Left lung (tissue), 10 donors: ENCODE results near the gene SACS. TPM values are rescaled to one million over a fixed set of nuclear protein-coding genes. Genes with fewer than 3 reads are reported as not detected.
"Not testable (repeated sequence)": the region's sequence is repeated elsewhere in the genome, so short reads cannot be mapped to it uniquely, and the experiment has no call there.

ENCODE experiments used
- ATAC-seq: fragments of 200-7000 bp; cut with Tn5 transposase; one replicate; pipeline ENCODE4 v1.9.1; 2020; ENCODE audit warnings: moderate library complexity
- DNase-seq, 4 donors: peaks; one replicate each; pipeline ENCODE4 v3.0.0-alpha.2; 2013 to 2020
- H3K27ac ChIP-seq, 2 donors: fragments of 200-600 bp; sonication (generic) in 1 of 2; one replicate each; pipeline versions ENCODE4 v1.5.0 to v1.8.0; 2020 to 2021
- H3K27me3 ChIP-seq, 2 donors: fragments of 200-600 bp; sonication (generic) in 1 of 2; one replicate each; pipeline versions ENCODE4 v1.5.0 to v1.8.0; 2020 to 2021
- H3K36me3 ChIP-seq, 2 donors: fragments of 200-600 bp; sonication (generic) in 1 of 2; one replicate each; pipeline versions ENCODE4 v1.5.0 to v1.8.0; 2020 to 2021
- H3K4me1 ChIP-seq, 2 donors: fragments of 200-600 bp; one replicate each; pipeline ENCODE4 v1.8.0; 2021
- H3K4me3 ChIP-seq, 2 donors: fragments of 200-600 bp; sonication (generic) in 1 of 2; one replicate each; pipeline versions ENCODE4 v1.5.0 to v1.8.0; 2020 to 2021; ENCODE audit warnings: mild to moderate bottlenecking in 1 of 2
- H3K9me3 ChIP-seq, 2 donors: fragments of 200-600 bp; sonication (generic) in 1 of 2; one replicate each; pipeline versions ENCODE4 v1.5.0 to v1.8.0; 2020 to 2021
- CTCF ChIP-seq, 2 donors: fragments of 200-600 bp; sonication (generic) in 1 of 2; IDR thresholded peaks; one replicate each; pipeline versions ENCODE4 v1.5.0 to v1.8.0; 2021; ENCODE audit warnings: antibody characterized with exemption in 2 of 2
- intact Hi-C, 2 donors: fragments of 100-400 bp; cut with DNase I; formaldehyde crosslinking; loops; one replicate each; pipeline versions ENCODE4 v1.11.2 to v1.14.2; 2022
- polyA plus RNA-seq, 6 donors: library from polyadenylated mRNA; unstranded; fragments of 120-200 nt; gene quantifications; one replicate each; pipeline ENCODE4 v1.2.1, GENCODE V29; 2013; ENCODE audit not compliant: insufficient read length in 6 of 6
- total RNA-seq, 2 donors: library from RNA; stranded (reverse); fragmentation: NEBNext Ultra II Directional; extraction: Animal tissue kit (Norgen Biotek cat#: 25700); gene quantifications; one replicate each; pipeline ENCODE4 v1.2.1, GENCODE V29; 2021
- donor health status: DM: no; HTN: yes; CAD: no.
- donor health status: DM: no; HTN: no; CAD: no.

SACS gene
- total and polyA plus RNA-seq, 8 donors = 10.9 to 18.7 (median 15.9) TPM

GRCh38 chr13:23411706-23412105 lies 21.8 kb downstream of the SACS start:
- no peak overlapping the region for H3K4me3 ChIP-seq
- H3K4me1 ChIP-seq = no peaks in the 10 kb centered on the region
- DNase-seq = no peak
- H3K36me3 ChIP-seq = no peaks in the 10 kb centered on the region
- H3K27ac ChIP-seq = no peak overlapping the region
- no peaks in the 10 kb centered on the region for H3K27me3 ChIP-seq
- ATAC-seq = no peak
- intact Hi-C loops = no loop called here
- no peak for TF ChIP-seq CTCF (IDR thresholded peaks at IDR 0.05)
- no peaks in the 10 kb centered on the region for H3K9me3 ChIP-seq

GRCh38 chr13:23411220-23411619 lies 22.3 kb downstream of the SACS start:
- Histone ChIP-seq H3K4me3 (no peak overlapping the region), H3K9me3 (no peaks in the 10 kb centered on the region), H3K27me3 (no peaks in the 10 kb centered on the region), H3K4me1 (no peaks in the 10 kb centered on the region), H3K27ac (no peak overlapping the region), H3K36me3 (no peaks in the 10 kb centered on the region)
- intact Hi-C loops = no loop called here
- ATAC-seq (no peak), DNase-seq (no peak)
- TF ChIP-seq CTCF (IDR thresholded peaks at IDR 0.05) = no peak

- ATAC-seq = no peak
- intact Hi-C loops = no loop called here
Measured at GRCh38 chr13:23408026-23408425, 25.5 kb downstream of the SACS start.

GRCh38 chr13:23401156-23401555 lies 32.3 kb downstream of the SACS start:
- H3K9me3 ChIP-seq, H3K27ac ChIP-seq, intact Hi-C loops, DNase-seq, ATAC-seq, H3K4me1 ChIP-seq, H3K4me3 ChIP-seq, H3K36me3 ChIP-seq, H3K27me3 ChIP-seq: not testable (repeated sequence)

More at GRCh38 chr13:23408026-23408425, 25.5 kb downstream of the SACS start:
- Histone ChIP-seq H3K4me3 (no peak overlapping the region), H3K9me3 (no peaks in the 10 kb centered on the region), H3K36me3 (no peaks in the 10 kb centered on the region), H3K27ac (no peak overlapping the region), H3K4me1 (no peaks in the 10 kb centered on the region), H3K27me3 (no peaks in the 10 kb centered on the region)
- DNase-seq = no peak
- TF ChIP-seq CTCF (IDR thresholded peaks at IDR 0.05) = no peak

GRCh38 chr13:23399347-23399746 lies 34.2 kb downstream of the SACS start:
- TF ChIP-seq CTCF (IDR thresholded peaks at IDR 0.05) = no peak
- no peak overlapping the region for H3K27ac ChIP-seq
- H3K4me1 ChIP-seq = no peaks in the 10 kb centered on the region
- no peaks in the 10 kb centered on the region for H3K9me3 ChIP-seq
- ATAC-seq (no peak), DNase-seq (no peak)
- no peak overlapping the region for H3K4me3 ChIP-seq
- intact Hi-C loops = no loop called here
- no peaks in the 10 kb centered on the region for H3K27me3 ChIP-seq
- H3K36me3 ChIP-seq = no peaks in the 10 kb centered on the region

GRCh38 chr13:23394821-23395220 lies 38.7 kb downstream of the SACS start:
- H3K27ac ChIP-seq = no peak overlapping the region
- no peak overlapping the region for H3K4me3 ChIP-seq
- no peaks in the 10 kb centered on the region for H3K36me3 ChIP-seq
- TF ChIP-seq CTCF (IDR thresholded peaks at IDR 0.05) = no peak
- ATAC-seq (no peak), DNase-seq (no peak)
- H3K9me3 ChIP-seq = no peaks in the 10 kb centered on the region
- H3K27me3 ChIP-seq = no peaks in the 10 kb centered on the region
- intact Hi-C loops = no loop called here
- no peaks in the 10 kb centered on the region for H3K4me1 ChIP-seq
